SH-SY5Y (cell line): ENCODE results near the gene MYO1D.

ENCODE experiments used
- GATA2 ChIP-seq: IDR thresholded peaks from 2 replicates; pipeline ENCODE4 v1.6.1; 2011; ENCODE audit warnings: mild to moderate bottlenecking, low read depth, low read length
- GATA3 ChIP-seq: IDR thresholded peaks from 2 replicates; pipeline ENCODE4 v1.6.1; 2011; ENCODE audit warnings: low read depth, mild to moderate bottlenecking, low read length, moderate library complexity

MYO1D gene

DNA sequence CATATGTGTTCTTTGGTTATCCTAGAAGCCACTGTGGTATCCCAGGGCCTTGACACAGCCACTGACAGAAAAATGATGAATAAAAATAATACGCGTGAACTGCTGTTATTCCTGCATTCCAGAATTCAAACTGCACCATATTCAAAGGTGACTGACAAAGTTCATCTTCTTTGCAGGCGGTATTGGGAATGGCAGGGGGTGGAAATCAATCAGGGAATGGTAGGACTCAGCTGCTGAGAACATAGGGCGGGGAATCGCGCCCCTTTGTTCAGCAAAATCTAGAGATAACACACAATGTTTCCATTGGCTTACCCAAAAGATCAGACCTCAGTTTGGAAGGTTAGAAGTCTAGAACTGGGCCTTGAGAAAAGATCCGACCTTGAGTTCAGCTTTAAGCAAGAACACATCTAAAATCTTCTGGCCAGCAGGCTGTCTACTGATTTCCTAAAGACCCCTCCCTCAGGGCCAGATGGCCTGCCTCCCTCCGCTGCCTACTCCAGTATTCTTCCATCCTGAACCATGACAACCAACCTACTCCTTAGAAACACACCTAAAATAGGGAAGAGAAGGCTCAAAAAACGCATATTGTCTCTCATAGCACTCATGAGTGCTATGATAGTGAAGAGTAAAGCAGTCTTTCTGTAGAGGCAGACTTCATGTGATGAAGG is 356.1 kb downstream of the MYO1D start:
- TF ChIP-seq GATA2 (no peak), GATA3 (no peak)

DNA sequence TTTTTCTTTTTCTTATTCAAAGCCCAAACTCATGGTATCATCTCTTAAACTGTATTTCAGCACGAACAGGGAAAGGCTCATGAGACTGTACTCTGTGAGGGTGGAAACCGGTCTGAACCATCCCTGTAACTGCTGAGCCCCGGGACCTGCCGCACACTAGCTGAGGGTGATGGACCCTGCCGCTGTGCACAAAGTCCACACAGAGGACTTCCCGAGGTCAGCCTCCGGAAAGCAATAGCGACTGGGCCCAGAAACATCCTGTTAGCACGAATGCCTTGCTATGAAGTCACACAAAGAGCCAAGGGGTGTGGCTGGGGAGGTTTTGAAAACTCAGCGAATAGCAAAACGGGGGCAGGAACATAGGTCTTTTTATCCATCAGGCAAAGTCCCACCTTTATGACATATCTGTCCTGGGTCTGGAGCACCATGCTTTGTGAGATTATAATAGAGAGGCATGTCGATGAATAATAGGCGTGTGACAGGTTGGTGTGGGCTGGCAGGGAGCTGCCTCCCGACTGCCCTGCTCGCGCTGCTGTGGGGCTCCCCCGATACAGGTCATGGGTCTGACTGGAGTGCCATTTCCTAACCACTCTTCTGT is 356.7 kb downstream of the MYO1D start:
- TF ChIP-seq GATA2 (no peak), GATA3 (no peak)

DNA sequence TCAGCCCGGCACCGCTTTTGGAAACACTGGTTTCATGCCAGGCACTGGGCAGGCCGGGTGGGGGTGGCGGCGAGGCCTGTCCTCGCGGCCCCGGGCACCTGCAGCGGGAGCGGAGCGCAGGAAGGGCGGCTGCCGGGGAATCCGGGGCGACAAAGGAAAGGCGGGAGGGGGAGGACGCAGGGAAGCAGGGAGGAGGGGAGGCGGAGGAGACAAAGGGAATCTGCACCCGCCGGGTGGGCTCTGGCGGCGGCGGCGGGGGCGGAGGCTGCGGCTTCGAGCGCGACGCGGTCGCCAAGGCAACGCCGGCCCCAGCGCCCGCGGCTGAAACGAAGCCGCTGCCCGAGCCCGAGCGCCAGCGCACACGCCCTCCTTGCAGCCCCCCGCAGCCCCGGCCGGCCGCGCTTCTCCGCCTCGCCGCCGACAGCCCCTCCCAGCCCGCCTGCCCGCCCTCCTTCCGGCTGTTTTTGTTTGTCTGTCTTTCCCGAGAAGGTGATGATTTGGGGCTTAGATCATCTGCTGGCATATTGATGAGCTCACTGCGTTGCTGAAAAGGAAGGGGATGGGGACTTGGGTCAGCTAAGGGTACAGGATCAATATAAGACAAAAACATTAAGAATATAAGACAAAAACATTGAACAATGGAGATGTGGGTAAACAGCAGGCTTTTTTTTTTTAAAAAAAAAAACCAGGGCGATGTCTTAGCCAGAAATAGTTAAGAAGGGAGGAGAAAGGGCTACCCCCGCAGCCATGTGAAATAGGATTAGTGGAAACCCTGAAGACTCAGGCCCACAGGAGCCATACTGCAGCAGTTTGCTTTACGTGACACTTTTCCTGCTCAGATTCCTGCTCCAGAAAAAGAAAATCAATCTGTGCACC is 357.5 kb downstream of the MYO1D start:
- no peak for TF ChIP-seq GATA3
- TF ChIP-seq GATA2 = no peak

DNA sequence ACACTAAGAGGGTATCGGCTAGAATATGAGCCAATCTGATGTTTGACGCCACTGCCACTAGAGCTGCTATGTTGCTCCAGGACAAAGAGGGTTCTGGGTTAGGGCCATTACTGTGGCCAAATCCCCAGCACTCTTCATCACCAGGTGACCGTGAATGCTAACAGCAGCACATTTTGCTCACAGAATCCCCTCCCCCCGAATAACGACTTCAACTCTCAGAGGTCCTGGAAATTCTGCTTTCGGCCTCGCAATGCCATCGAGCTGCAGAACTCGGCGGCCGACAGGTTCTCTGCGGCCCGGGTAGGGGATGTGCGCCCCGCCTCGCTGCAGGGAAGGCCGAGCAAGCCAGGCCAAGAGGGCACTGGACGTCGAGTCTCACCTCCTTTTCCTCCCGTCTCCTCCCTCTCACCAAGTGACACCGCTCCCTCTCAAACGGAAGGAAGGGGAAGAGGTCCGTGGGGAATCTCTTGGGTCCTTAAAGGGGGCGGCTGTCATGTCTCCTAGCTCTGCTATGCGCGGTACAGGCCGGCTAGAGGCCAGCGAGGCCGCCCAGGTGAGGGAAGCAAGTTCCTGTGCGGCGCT is 358.2 kb downstream of the MYO1D start:
- TF ChIP-seq GATA2 = no peak
- TF ChIP-seq GATA3 = no peak

DNA sequence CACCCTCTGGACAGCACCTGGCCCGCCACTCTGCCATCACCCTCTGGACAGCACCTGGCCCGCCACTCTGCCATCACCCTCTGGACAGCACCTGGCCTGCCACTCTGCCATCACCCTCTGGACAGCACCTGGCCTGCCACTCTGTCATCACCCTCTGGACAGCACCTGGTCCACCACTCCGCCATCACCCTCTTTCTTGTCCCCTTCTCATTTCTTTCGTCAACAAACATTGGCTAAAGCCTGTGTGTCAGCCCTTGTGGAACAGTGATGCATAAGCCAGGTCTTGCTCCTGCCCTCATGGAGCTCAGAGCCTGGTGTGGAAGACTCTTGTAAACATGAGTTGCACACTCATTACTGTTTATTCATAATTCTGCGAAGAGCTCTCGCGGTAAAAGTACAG is 358.9 kb downstream of the MYO1D start:
- TF ChIP-seq GATA3 = no peak
- no peak for TF ChIP-seq GATA2

DNA sequence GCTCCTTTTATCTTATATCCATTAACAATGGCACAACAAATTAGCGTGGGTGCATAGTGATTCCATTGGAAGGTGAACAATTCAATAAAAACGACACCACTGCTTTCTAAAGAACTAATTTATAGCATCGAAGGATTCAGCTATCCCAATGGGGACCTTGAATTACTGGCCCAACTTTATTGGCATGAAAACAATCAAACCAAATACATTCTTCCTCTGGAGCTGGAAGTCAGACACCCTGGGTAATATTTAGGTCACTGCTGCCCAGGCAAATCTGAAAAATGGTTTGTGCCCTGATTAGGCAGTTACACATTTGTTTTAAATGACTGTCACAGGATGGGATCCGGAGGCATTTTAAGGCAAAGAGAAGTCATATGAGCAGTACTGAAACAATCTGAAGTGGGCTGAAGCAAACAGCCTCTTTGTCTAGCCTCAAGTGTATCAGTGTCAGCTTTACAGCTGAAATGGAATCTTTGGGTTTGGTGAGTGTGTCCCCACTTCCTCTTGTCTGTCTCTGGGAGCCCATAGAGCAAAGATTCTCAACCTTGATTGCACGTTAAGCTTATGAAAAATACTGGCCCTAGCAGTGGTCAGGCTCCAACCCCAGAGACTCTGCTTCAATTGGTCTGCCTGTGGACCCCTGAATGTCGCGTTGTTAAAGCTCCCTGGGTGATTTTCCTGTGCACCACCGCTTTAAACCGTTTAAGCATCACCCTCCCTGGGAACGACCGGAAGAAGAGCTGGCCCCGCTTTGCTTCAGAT is 359.8 kb downstream of the MYO1D start:
- TF ChIP-seq GATA2 = no peak
- TF ChIP-seq GATA3 = no peak

DNA sequence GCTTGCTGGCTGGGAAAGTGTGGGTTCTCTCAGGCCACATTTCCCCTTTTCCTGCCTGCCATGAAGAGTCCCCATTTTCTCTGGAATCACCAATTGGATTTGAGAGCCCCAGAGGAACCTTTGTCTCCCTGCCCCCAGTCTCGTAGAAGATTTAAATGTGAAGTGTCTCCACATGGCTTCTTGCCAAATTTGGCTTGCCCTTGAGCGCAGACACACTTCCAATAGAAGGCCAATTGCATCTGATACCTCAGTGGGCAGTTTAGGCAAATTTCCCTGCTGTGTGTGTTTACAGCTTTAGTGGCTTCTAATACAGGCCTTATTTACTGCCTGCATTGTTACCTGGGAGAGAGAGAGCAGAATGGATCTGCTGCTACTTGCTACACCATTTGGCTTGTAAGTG is 360.5 kb downstream of the MYO1D start:
- no peak for TF ChIP-seq GATA2
- no peak for TF ChIP-seq GATA3

DNA sequence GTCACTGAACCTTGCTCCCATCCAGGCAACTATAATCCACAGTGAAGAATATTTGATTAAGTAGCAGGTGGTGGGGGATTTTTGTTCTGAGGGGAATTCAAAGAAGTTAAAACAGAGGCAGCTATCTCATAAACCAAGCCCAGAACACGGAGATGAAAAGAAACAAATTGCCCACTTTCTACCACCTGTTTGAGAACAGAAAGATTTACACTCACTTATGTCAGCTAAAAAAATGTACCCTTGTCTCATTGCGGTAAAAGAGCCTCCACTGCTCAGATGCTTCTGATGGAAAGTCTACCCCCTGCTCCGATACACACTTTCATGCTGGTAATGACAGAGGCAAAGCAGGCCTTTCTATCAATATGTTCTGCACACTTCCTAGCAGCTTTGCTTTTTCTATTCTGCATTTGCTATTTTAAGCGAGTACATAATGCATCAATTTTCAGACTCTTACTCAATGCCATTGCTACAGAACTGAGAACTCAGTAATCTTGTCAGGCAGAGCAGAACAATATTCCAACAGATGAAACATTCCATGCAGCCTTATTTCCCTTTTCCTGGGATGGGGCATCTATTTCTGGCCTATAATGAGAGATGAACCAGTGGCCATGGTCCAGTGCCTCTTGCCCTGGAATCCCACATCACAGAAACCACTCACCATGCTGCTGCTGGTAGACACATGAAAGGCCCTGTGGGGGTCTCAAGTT is 361.1 kb downstream of the MYO1D start:
- TF ChIP-seq GATA3 = no peak
- no peak for TF ChIP-seq GATA2

DNA sequence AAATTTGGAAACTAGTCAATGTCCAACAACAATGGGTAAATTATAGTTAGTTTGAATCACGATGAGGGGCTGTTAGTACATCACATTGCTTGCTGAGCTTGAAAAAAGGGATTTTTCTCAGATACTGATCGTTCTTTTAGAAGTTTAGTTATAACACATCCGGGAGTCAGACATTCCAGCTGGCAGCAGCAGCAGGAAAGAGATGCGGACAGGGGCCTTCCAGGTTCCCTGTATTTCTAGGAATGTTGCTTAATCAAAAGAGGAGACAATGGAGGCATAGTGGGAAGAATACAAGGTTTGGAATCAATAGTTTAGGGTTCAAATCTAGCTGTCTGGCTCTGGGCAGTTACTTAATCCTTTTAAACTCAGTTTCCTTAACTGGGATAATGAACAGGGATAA is 362.3 kb downstream of the MYO1D start:
- TF ChIP-seq GATA3 = no peak
- no peak for TF ChIP-seq GATA2

DNA sequence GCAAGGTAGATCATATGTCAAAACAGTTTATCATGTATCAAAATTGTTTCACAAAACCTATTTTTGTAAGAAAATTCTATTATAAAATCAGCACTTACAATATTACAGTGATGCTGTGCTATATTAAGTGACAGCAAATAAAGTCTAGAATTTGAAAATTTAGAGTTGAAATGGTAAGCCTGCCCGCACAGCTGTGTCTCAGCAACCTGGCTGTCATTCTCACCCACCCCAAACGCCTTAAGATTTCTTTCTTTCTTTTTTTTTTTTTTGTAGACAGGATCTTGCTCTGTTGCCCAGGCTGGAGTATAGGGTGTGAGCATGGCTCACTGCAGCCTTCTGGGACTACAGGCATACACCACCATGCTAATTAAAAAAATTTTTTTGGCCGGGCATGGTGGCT is 363.3 kb downstream of the MYO1D start:
- TF ChIP-seq GATA2 (no peak), GATA3 (no peak)

DNA sequence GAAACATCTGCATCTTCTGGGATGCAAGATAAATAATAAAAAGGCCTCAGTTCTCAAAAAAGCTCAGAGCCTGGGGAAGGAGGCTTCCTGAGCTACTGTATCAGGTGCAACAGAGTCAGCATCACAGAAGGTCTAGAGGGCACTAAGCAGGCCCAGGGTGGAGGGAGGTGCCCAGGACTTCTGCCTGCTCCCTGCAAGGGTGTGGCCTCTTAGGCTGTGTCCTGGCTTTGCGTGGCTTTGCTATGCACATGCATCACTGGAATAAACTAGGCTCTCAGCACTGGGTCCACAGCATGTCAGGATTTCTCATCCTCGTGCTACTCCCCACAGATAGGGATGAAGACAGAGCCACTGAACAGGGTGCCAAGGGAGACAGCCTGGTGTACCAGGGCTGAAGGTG is 364.6 kb downstream of the MYO1D start:
- TF ChIP-seq GATA2 = no peak
- no peak for TF ChIP-seq GATA3

DNA sequence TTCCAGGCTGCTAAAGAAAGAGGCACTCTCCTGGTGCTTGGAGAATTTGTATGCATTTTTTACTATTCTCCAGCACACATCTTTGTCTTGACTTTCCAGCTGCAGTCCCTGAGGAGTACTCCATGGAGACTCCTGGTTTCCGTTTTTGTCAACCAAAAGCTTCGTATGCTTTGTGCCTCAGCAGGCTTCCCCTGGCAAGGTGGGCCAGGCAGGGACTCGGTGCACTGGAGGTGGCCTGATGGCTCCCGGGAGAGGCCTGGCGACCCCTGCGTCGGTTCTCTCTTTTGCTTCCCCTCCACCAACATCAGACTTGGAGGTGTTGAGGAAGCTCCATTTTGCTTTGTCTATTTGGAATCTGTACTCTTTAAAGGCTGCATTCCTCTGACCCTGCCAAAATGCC is 366.5 kb downstream of the MYO1D start:
- TF ChIP-seq GATA2 = no peak
- no peak for TF ChIP-seq GATA3

DNA sequence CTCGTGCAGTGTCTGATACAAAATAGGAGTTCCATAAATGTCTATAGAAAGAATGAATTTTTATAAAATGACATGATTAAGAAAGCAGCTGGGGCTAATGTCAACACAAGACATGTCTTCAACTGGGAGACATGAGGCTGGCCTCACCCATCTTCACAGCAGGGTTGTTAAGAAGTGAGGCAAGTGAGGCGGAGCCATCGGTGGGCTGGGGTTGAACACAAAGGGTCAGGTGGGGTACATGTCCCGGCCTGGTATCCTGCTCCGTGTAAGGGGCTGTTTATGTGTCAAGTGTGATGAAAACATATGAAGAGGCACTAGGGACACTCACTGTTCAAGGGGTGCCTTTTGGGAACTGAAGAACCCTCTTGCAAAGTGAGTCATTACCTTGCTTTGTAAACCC is 368.0 kb downstream of the MYO1D start:
- no peak for TF ChIP-seq GATA2
- TF ChIP-seq GATA3 = no peak
